ENCODE data around the gene CUTA. TPM values are rescaled to one million over a fixed set of nuclear protein-coding genes. Genes with fewer than 3 reads are reported as not detected.

Gene CUTA
- total RNA-seq, 1 experiment from 2014 or later = 186 TPM

DNA sequence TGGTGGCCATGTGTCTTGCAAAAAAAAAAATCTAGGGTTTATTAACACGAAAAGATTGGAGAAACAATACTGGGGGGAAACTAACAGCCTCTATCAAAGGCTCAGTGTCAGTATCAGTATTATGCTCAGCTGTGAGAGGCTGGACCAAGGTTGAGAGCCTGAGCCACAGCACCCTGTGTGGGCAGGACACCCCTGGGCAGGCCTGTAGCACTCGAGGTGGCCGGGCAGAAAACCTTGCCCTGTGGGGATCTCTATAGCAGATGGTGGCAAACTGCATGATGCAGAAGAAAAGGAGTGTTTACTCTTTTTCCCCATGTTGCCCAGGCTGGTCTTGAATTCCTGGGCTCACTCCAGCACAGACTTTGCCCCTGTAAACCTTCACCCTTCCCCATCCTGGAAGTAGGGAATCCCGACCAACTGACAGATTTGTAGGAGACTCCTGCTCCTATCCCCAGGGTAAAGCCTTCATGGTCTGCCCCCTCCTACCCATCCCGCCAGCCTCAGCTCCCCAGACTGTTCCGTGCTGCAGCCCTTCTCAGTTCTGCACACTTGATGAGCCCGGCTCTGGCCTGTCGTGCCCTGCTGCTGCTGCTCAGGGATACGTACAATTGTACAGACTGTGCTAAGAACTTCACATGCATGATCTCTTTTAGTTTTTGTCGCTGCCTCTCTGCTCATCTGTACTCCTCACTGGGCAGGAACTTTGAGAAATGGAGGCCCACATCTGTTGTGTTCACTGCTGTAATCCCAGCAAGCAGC is 34.3 kb downstream of the CUTA start:
- Histone ChIP-seq H3K4me1 (ENCODE audit: control insufficient read depth in 1 of 2, insufficient read depth in 2 of 2, low read length in 2 of 2) (peaks cover 0 to 8% of the 10 kb centered on the region in 2 experiments; a peak in 3 of 4 replicates), H3K9me3 (ENCODE audit: control insufficient read depth in 1 of 2, insufficient read depth in 1 of 2, low read depth in 1 of 2, low read length in 2 of 2) (no peaks in the 10 kb centered on the region), H3K27me3 (ENCODE audit: insufficient read depth, low read length) (no peaks in the 10 kb centered on the region), H3K9ac (ENCODE audit: low read length) (no peak overlapping the region), H3K79me2 (ENCODE audit: insufficient read depth, low read length) (no peaks in the 10 kb centered on the region), H3K4me3 (replicated peaks in 1 of 2; ENCODE audit: low read depth in 1 of 2, low read length in 2 of 2) (no peak overlapping the region), H4K20me1 (ENCODE audit: insufficient read depth) (no peaks in the 10 kb centered on the region), H3K9me2 (ENCODE audit: insufficient read depth) (no peaks in the 10 kb centered on the region), H3K4me2 (ENCODE audit: low read length) (no peak overlapping the region), H3K27ac (ENCODE audit: low read depth, low read length) (no peak overlapping the region), H2AFZ (ENCODE audit: low read depth, low read length, poor library complexity, severe bottlenecking) (no peak overlapping the region), H3K36me3 (ENCODE audit: control insufficient read depth in 1 of 2, insufficient read depth in 2 of 2, low read length in 2 of 2) (no peaks in the 10 kb centered on the region)
- ATAC-seq = no peak
- POLR2A ChIA-PET = no interaction called here
- TF ChIP-seq EZH2 (IDR thresholded peaks at IDR 0.05) = no peak
- TF ChIP-seq, protein P1, sequence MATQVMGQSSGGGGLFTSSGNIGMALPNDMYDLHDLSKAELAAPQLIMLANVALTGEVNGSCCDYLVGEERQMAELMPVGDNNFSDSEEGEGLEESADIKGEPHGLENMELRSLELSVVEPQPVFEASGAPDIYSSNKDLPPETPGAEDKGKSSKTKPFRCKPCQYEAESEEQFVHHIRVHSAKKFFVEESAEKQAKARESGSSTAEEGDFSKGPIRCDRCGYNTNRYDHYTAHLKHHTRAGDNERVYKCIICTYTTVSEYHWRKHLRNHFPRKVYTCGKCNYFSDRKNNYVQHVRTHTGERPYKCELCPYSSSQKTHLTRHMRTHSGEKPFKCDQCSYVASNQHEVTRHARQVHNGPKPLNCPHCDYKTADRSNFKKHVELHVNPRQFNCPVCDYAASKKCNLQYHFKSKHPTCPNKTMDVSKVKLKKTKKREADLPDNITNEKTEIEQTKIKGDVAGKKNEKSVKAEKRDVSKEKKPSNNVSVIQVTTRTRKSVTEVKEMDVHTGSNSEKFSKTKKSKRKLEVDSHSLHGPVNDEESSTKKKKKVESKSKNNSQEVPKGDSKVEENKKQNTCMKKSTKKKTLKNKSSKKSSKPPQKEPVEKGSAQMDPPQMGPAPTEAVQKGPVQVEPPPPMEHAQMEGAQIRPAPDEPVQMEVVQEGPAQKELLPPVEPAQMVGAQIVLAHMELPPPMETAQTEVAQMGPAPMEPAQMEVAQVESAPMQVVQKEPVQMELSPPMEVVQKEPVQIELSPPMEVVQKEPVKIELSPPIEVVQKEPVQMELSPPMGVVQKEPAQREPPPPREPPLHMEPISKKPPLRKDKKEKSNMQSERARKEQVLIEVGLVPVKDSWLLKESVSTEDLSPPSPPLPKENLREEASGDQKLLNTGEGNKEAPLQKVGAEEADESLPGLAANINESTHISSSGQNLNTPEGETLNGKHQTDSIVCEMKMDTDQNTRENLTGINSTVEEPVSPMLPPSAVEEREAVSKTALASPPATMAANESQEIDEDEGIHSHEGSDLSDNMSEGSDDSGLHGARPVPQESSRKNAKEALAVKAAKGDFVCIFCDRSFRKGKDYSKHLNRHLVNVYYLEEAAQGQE (IDR thresholded peaks at IDR 0.05; ENCODE audit: low read depth) = no peak
- TF ChIP-seq SIN3A (IDR thresholded peaks at IDR 0.05; ENCODE audit: low read depth) = no peak
- no peak for TF ChIP-seq CEBPB (IDR thresholded peaks at IDR 0.05; ENCODE audit: low read depth)
- TF ChIP-seq, protein P2, sequence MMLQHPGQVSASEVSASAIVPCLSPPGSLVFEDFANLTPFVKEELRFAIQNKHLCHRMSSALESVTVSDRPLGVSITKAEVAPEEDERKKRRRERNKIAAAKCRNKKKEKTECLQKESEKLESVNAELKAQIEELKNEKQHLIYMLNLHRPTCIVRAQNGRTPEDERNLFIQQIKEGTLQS (IDR thresholded peaks at IDR 0.05) = no peak
- TF ChIP-seq, protein P3, sequence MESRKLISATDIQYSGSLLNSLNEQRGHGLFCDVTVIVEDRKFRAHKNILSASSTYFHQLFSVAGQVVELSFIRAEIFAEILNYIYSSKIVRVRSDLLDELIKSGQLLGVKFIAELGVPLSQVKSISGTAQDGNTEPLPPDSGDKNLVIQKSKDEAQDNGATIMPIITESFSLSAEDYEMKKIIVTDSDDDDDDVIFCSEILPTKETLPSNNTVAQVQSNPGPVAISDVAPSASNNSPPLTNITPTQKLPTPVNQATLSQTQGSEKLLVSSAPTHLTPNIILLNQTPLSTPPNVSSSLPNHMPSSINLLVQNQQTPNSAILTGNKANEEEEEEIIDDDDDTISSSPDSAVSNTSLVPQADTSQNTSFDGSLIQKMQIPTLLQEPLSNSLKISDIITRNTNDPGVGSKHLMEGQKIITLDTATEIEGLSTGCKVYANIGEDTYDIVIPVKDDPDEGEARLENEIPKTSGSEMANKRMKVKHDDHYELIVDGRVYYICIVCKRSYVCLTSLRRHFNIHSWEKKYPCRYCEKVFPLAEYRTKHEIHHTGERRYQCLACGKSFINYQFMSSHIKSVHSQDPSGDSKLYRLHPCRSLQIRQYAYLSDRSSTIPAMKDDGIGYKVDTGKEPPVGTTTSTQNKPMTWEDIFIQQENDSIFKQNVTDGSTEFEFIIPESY (IDR thresholded peaks at IDR 0.05; ENCODE audit: extremely low read depth, insufficient replicate concordance, low read length) = no peak
- intact Hi-C loops (cut with micrococcal nuclease) = no loop called here
- RAD21 ChIA-PET (ENCODE audit: low non-redundant PET in 1 of 2, low total read pairs in 2 of 2, uncharacterized antibody in 2 of 2, unreplicated experiment in 2 of 2) = no interaction called here
- no TSS peak for BruUV-seq (replicated peaks)
- CTCF ChIA-PET = no interaction called here
- DNase-seq (ENCODE audit: low read depth, low spot score) = no peak
